Suprapubic skin (tissue), 4 donors: ENCODE data around the gene PTPRN2. TPM values are rescaled to one million over a fixed set of nuclear protein-coding genes. Genes with fewer than 3 reads are reported as not detected.
A peak's percentile ranks its signal among the peaks of the same experiment; 100 is the strongest.

Experiments used
- DNase-seq, 2 donors: peaks; one replicate each; pipeline ENCODE4 v3.0.0-alpha.2; 2019; ENCODE audit warnings: low spot score in 2 of 2
- H3K27ac ChIP-seq: fragments of 200-600 bp; sonication (generic); one replicate; pipeline ENCODE4 v1.5.1; 2019
- H3K27me3 ChIP-seq: fragments of 200-600 bp; sonication (generic); one replicate; pipeline ENCODE4 v1.5.1; 2019
- H3K36me3 ChIP-seq: fragments of 200-600 bp; sonication (generic); one replicate; pipeline ENCODE4 v1.5.1; 2019
- H3K4me1 ChIP-seq: fragments of 200-600 bp; sonication (generic); one replicate; pipeline ENCODE4 v1.5.1; 2019
- H3K4me3 ChIP-seq: fragments of 200-600 bp; sonication (generic); one replicate; pipeline ENCODE4 v1.5.1; 2019; ENCODE audit warnings: mild to moderate bottlenecking
- H3K9me3 ChIP-seq: fragments of 200-600 bp; sonication (generic); one replicate; pipeline ENCODE4 v1.5.1; 2019
- EP300 ChIP-seq: sonication (generic); formaldehyde crosslinking; IDR thresholded peaks from one replicate; pipeline ENCODE4 v1.6.1; 2017; ENCODE audit warnings: antibody characterized with exemption
- POLR2A ChIP-seq, 2 donors: fragments of 450-650 bp; IDR thresholded peaks; one replicate each; pipeline ENCODE4 v1.6.1; 2017; ENCODE audit warnings: antibody characterized with exemption in 2 of 2, mild to moderate bottlenecking in 2 of 2, moderate library complexity in 2 of 2
- POLR2AphosphoS5 ChIP-seq, 3 donors: sonication (generic); formaldehyde crosslinking; IDR thresholded peaks; one replicate each; pipeline ENCODE4 v1.6.1; 2017; ENCODE audit warnings: antibody characterized with exemption in 3 of 3
- WGBS: methylation state at CpG from one replicate; pipeline ENCODE4 v1.1.5; 2018; 5-methylcytosine and 5-hydroxymethylcytosine counted together
- total RNA-seq, 4 donors: library from RNA; depleted of rRNA; stranded (reverse); fragments of >200 nt; gene quantifications; one replicate each; pipeline ENCODE4 v1.1.0, GENCODE V29; 2016
- TF ChIP-seq, protein P1 (sequence below), 2 donors: fragments of 200-600 bp in 1 of 2; fragments of 450-650 bp in 1 of 2; sonication (generic) in 1 of 2; IDR thresholded peaks; one replicate each; pipeline ENCODE4 v1.5.1; 2016 to 2019; ENCODE audit warnings: antibody characterized with exemption in 2 of 2, mild to moderate bottlenecking in 1 of 2, moderate library complexity in 1 of 2

PTPRN2 gene
- total RNA-seq, 4 donors from 2014 or later: 0.23 to 1.8 (median 1.3) TPM

GRCh38 chr7:158097453-158098124, 490.0 kb downstream of the PTPRN2 start:
- Histone ChIP-seq H3K27me3 (no peaks in the 10 kb centered on the region), H3K4me1 (no peaks in the 10 kb centered on the region), H3K9me3 (peaks cover 6% of the 10 kb centered on the region), H3K27ac (no peak overlapping the region), H3K4me3 (no peak overlapping the region), H3K36me3 (no peaks in the 10 kb centered on the region)
- TF ChIP-seq EP300: no peak
- TF ChIP-seq, protein P1, sequence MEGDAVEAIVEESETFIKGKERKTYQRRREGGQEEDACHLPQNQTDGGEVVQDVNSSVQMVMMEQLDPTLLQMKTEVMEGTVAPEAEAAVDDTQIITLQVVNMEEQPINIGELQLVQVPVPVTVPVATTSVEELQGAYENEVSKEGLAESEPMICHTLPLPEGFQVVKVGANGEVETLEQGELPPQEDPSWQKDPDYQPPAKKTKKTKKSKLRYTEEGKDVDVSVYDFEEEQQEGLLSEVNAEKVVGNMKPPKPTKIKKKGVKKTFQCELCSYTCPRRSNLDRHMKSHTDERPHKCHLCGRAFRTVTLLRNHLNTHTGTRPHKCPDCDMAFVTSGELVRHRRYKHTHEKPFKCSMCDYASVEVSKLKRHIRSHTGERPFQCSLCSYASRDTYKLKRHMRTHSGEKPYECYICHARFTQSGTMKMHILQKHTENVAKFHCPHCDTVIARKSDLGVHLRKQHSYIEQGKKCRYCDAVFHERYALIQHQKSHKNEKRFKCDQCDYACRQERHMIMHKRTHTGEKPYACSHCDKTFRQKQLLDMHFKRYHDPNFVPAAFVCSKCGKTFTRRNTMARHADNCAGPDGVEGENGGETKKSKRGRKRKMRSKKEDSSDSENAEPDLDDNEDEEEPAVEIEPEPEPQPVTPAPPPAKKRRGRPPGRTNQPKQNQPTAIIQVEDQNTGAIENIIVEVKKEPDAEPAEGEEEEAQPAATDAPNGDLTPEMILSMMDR (IDR thresholded peaks at IDR 0.05): no peak
- TF ChIP-seq POLR2A (IDR thresholded peaks at IDR 0.05): no peak
- TF ChIP-seq POLR2AphosphoS5 (IDR thresholded peaks at IDR 0.05): no peak
- WGBS: 68% methylated on average over 25 of the region's 39 CpGs
- DNase-seq: peak; percentile 49 to 59

DNA sequence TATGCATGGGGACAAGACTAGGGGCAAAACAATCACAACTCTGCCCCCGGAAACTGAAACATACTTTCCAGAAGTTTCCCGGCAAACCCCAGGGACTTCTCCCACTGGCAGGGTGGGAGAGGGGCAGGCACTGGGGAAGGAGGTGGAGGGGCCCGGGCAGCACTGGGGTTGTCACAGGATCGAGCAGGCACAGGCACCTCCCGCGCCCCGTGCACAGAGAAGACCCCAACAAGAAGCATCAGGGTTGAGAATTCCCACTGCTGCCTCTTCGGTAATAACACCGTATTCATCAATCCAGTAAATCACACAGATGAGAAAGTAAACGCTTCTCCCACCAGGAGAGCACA, 490.5 kb downstream of the PTPRN2 start:
- DNase-seq: peak in 1 of 2 donors; percentile 35
- peaks cover 6% of the 10 kb centered on the region for H3K9me3 ChIP-seq
- no peak overlapping the region for H3K4me3 ChIP-seq
- no peak overlapping the region for H3K27ac ChIP-seq
- no peaks in the 10 kb centered on the region for H3K4me1 ChIP-seq
- no peaks in the 10 kb centered on the region for H3K36me3 ChIP-seq
- 80% methylated on average over 10 of the region's 10 CpGs for WGBS
- no peaks in the 10 kb centered on the region for H3K27me3 ChIP-seq
- TF ChIP-seq, protein P1 (IDR thresholded peaks at IDR 0.05): no peak
- no peak for TF ChIP-seq EP300
- TF ChIP-seq POLR2A (IDR thresholded peaks at IDR 0.05): no peak
- TF ChIP-seq POLR2AphosphoS5 (IDR thresholded peaks at IDR 0.05): no peak

- TF ChIP-seq EP300 (no peak), POLR2A (IDR thresholded peaks at IDR 0.05) (no peak), POLR2AphosphoS5 (IDR thresholded peaks at IDR 0.05) (no peak)
- TF ChIP-seq, protein P1 (IDR thresholded peaks at IDR 0.05): no peak
- Histone ChIP-seq H3K36me3 (no peaks in the 10 kb centered on the region), H3K27ac (no peak overlapping the region), H3K27me3 (no peaks in the 10 kb centered on the region), H3K4me1 (no peaks in the 10 kb centered on the region), H3K4me3 (no peak overlapping the region), H3K9me3 (peaks cover 3% of the 10 kb centered on the region)
- 58% methylated on average over 8 of the region's 8 CpGs for WGBS
- peak in 1 of 2 donors; percentile 34 for DNase-seq
Observed at GRCh38 chr7:158096582-158096981, 491.0 kb downstream of the PTPRN2 start.

- Histone ChIP-seq H3K36me3 (no peaks in the 10 kb centered on the region), H3K27me3 (no peaks in the 10 kb centered on the region), H3K4me3 (no peak overlapping the region), H3K27ac (no peak overlapping the region), H3K4me1 (no peaks in the 10 kb centered on the region), H3K9me3 (no peaks in the 10 kb centered on the region)
- WGBS: 71% methylated on average over 12 of the region's 12 CpGs
- DNase-seq: peak in 1 of 2 donors; percentile 36
- TF ChIP-seq POLR2AphosphoS5 (IDR thresholded peaks at IDR 0.05) (no peak), POLR2A (IDR thresholded peaks at IDR 0.05) (no peak), EP300 (no peak)
- TF ChIP-seq, protein P1 (IDR thresholded peaks at IDR 0.05): no peak
Observed at GRCh38 chr7:158094671-158095226, 492.9 kb downstream of the PTPRN2 start.

DNA sequence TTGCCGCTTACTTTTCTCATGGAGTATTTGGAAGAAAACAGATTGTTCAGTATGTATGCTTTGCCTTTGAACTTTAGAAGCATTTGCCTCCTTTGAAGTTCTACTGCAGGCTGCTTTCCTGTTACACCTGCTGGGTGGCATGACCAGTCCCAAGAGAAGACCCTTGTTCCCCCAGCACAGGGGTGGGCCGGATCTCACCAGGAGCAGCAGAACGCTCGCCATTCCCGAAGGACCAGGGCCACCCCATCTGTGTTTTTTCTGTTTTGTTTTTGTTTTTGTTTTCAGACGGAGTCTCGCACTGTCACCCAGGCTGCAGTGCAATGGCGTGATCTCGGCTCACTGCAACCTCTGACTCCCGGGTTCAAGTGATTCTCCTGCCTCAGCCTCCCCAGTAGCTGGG, 493.6 kb downstream of the PTPRN2 start:
- Histone ChIP-seq H3K9me3 (no peaks in the 10 kb centered on the region), H3K4me3 (no peak overlapping the region), H3K36me3 (no peaks in the 10 kb centered on the region), H3K27ac (no peak overlapping the region), H3K4me1 (no peaks in the 10 kb centered on the region), H3K27me3 (no peaks in the 10 kb centered on the region)
- DNase-seq: peak in 1 of 2 donors; percentile 15
- TF ChIP-seq POLR2A (IDR thresholded peaks at IDR 0.05): no peak
- TF ChIP-seq EP300: no peak
- 77% methylated on average over 10 of the region's 10 CpGs for WGBS
